ENCODE results near the gene CBS.

Gene CBS

GRCh38 chr21:43020771-43021170 is 54.9 kb downstream of the CBS start:
- no peak overlapping the region for H3K27ac ChIP-seq (replicated peaks)
- DNase-seq (ENCODE audit: low read depth in 1 of 2, low spot score in 1 of 2), result no peak

GRCh38 chr21:43020177-43020576 is 55.5 kb downstream of the CBS start:
- no peaks in the 10 kb centered on the region for H3K27me3 ChIP-seq (ENCODE audit: insufficient read depth, poor library complexity, severe bottlenecking)
- no peak overlapping the region for H3K27ac ChIP-seq (replicated peaks)
- no peak overlapping the region for H3K4me3 ChIP-seq (replicated peaks; ENCODE audit: insufficient read depth, low read length)
- TF ChIP-seq SPI1 (IDR thresholded peaks at IDR 0.05; ENCODE audit: borderline replicate concordance, low read depth) (no peak), REST (IDR thresholded peaks at IDR 0.05; ENCODE audit: insufficient replicate concordance, low read depth) (no peak), GABPA (IDR thresholded peaks at IDR 0.05; ENCODE audit: low read depth) (no peak), POLR2AphosphoS5 (IDR thresholded peaks at IDR 0.05; ENCODE audit: low read depth) (no peak), CTCF (IDR thresholded peaks at IDR 0.05; ENCODE audit: insufficient read depth, low read length) (no peak)
- DNase-seq (ENCODE audit: low read depth in 1 of 2, low spot score in 1 of 2), result no peak

More at GRCh38 chr21:43020771-43021170, 54.9 kb downstream of the CBS start:
- Histone ChIP-seq H3K27me3 (ENCODE audit: insufficient read depth, poor library complexity, severe bottlenecking) (no peaks in the 10 kb centered on the region), H3K4me3 (replicated peaks; ENCODE audit: insufficient read depth, low read length) (no peak overlapping the region)
- TF ChIP-seq REST (IDR thresholded peaks at IDR 0.05; ENCODE audit: insufficient replicate concordance, low read depth) (no peak), CTCF (IDR thresholded peaks at IDR 0.05; ENCODE audit: insufficient read depth, low read length) (no peak), SPI1 (IDR thresholded peaks at IDR 0.05; ENCODE audit: borderline replicate concordance, low read depth) (no peak), GABPA (IDR thresholded peaks at IDR 0.05; ENCODE audit: low read depth) (no peak), POLR2AphosphoS5 (IDR thresholded peaks at IDR 0.05; ENCODE audit: low read depth) (no peak)

GRCh38 chr21:43018519-43018918 is 57.1 kb downstream of the CBS start:
- H3K27me3 ChIP-seq (ENCODE audit: insufficient read depth, poor library complexity, severe bottlenecking), result no peaks in the 10 kb centered on the region
- no peak for DNase-seq (ENCODE audit: low read depth in 1 of 2, low spot score in 1 of 2)
- no peak for TF ChIP-seq CTCF (IDR thresholded peaks at IDR 0.05; ENCODE audit: insufficient read depth, low read length)
- no peak for TF ChIP-seq GABPA (IDR thresholded peaks at IDR 0.05; ENCODE audit: low read depth)
- TF ChIP-seq POLR2AphosphoS5 (IDR thresholded peaks at IDR 0.05; ENCODE audit: low read depth), result no peak
- no peak for TF ChIP-seq SPI1 (IDR thresholded peaks at IDR 0.05; ENCODE audit: borderline replicate concordance, low read depth)
- no peak overlapping the region for H3K4me3 ChIP-seq (replicated peaks; ENCODE audit: insufficient read depth, low read length)
- no peak overlapping the region for H3K27ac ChIP-seq (replicated peaks)

GRCh38 chr21:43016728-43017127 is 58.9 kb downstream of the CBS start:
- DNase-seq (ENCODE audit: low read depth in 1 of 2, low spot score in 1 of 2), result no peak
- no peaks in the 10 kb centered on the region for H3K27me3 ChIP-seq (ENCODE audit: insufficient read depth, poor library complexity, severe bottlenecking)
- TF ChIP-seq REST (IDR thresholded peaks at IDR 0.05; ENCODE audit: insufficient replicate concordance, low read depth) (no peak), SPI1 (IDR thresholded peaks at IDR 0.05; ENCODE audit: borderline replicate concordance, low read depth) (no peak), POLR2AphosphoS5 (IDR thresholded peaks at IDR 0.05; ENCODE audit: low read depth) (no peak), CTCF (IDR thresholded peaks at IDR 0.05; ENCODE audit: insufficient read depth, low read length) (no peak), GABPA (IDR thresholded peaks at IDR 0.05; ENCODE audit: low read depth) (no peak)
- no peak overlapping the region for H3K4me3 ChIP-seq (replicated peaks; ENCODE audit: insufficient read depth, low read length)
- no peak overlapping the region for H3K27ac ChIP-seq (replicated peaks)
